ENCODE results near the gene CDC42EP4.

DNA sequence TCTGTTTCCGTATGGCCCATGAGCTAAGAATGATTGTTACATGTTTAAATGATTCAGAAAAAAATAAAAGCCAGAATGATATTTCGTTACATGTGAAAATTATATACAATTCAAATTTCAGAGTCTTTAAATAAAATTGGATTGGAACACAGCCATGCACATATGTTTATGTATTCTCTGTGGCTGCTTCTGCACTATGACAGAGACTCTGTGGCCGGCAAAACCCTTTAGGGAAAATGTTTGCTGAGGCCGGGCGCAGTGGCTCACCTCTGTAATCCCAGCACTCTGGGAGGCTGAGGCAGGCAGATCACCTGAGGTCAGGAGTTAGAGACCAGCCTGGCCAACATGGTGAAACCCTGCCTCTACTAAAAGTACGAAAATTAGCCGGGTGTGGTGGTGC, 15.9 kb upstream of the CDC42EP4 start:
- TF ChIP-seq, protein P1, sequence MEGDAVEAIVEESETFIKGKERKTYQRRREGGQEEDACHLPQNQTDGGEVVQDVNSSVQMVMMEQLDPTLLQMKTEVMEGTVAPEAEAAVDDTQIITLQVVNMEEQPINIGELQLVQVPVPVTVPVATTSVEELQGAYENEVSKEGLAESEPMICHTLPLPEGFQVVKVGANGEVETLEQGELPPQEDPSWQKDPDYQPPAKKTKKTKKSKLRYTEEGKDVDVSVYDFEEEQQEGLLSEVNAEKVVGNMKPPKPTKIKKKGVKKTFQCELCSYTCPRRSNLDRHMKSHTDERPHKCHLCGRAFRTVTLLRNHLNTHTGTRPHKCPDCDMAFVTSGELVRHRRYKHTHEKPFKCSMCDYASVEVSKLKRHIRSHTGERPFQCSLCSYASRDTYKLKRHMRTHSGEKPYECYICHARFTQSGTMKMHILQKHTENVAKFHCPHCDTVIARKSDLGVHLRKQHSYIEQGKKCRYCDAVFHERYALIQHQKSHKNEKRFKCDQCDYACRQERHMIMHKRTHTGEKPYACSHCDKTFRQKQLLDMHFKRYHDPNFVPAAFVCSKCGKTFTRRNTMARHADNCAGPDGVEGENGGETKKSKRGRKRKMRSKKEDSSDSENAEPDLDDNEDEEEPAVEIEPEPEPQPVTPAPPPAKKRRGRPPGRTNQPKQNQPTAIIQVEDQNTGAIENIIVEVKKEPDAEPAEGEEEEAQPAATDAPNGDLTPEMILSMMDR (IDR thresholded peaks at IDR 0.05) = no peak
- TF ChIP-seq POLR2A (IDR thresholded peaks at IDR 0.05) = no peak
